Measurements from ENCODE around the gene TSSC4. TPM values are rescaled to one million over a fixed set of nuclear protein-coding genes. Genes with fewer than 3 reads are reported as not detected.

The TSSC4 gene
- total and polyA plus RNA-seq, 2 of the 13 experiments (the other 11 are each of a cell fraction or from before 2014, with no cell fraction given) = 16.2 to 58.6 TPM

DNA sequence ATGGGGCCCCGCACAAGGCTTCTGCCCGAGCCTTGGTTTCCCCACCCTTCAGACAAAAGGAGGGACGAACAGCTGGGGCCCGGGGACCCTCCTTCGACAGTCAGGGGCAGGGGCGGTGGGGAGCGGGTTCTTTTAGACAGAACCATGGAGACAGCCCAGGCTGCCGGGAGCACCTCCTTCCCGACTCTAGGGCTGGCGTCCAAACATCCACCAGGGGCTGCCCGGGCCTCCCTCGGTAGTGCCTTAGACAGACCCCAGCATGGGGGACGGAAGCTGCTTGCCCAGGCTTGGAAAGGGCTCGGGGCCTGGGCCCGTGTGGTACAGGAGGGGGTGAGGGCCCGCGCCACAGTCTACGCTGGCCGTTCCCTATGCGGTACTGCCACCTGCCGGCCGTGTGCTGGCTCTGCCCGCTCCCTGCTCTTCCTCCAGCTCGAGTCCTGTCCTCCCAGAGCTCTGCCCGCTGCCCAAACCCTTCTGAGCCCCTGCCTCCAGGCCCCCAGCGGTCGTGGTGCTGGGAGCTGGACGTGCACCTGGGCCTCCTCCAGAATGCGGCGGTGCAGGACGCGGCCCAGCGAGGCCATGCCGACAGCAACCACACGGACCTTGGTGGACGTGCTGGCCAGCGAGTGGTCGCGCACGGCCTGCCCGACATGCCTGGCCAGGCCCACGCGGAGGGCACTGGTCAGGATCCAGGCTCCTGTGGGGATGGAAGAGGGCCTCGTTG lies 20.1 kb downstream of the TSSC4 start (continued):
- TF ChIP-seq ZBTB37 (CRISPR knock-in tag; IDR thresholded peaks at IDR 0.05) (no peak), ZNF282 (IDR thresholded peaks at IDR 0.05; ENCODE audit: partially characterized antibody) (no peak), ZNF776 (CRISPR knock-in tag; IDR thresholded peaks at IDR 0.05) (no peak), TSC22D2 (CRISPR knock-in tag; IDR thresholded peaks at IDR 0.05; ENCODE audit: borderline replicate concordance) (no peak), ZNF841 (CRISPR knock-in tag; IDR thresholded peaks at IDR 0.05; ENCODE audit: borderline replicate concordance) (no peak), ZBTB4 (CRISPR knock-in tag; IDR thresholded peaks at IDR 0.05; ENCODE audit: borderline replicate concordance) (no peak), ZNF646 (CRISPR knock-in tag; IDR thresholded peaks at IDR 0.05) (no peak), NR1H2 (CRISPR knock-in tag; IDR thresholded peaks at IDR 0.05; ENCODE audit: borderline replicate concordance, low read depth) (no peak), ZNF883 (CRISPR knock-in tag; IDR thresholded peaks at IDR 0.05; ENCODE audit: not compliant biosample characterization) (no peak), FOXJ3 (CRISPR knock-in tag; IDR thresholded peaks at IDR 0.05; ENCODE audit: borderline replicate concordance) (no peak), ZIK1 (CRISPR knock-in tag; IDR thresholded peaks at IDR 0.05; ENCODE audit: borderline replicate concordance, low read depth) (no peak), RELA (CRISPR knock-in tag; IDR thresholded peaks at IDR 0.05) (no peak), PAX8 (CRISPR knock-in tag; IDR thresholded peaks at IDR 0.05; ENCODE audit: borderline replicate concordance) (no peak), GABPA (IDR thresholded peaks at IDR 0.05; ENCODE audit: low read depth, low read length) (no peak), GABPA (CRISPR knock-in tag; IDR thresholded peaks at IDR 0.05; ENCODE audit: low read depth) (peak; percentile 72), RFX3 (CRISPR knock-in tag; IDR thresholded peaks at IDR 0.05) (no peak), BRD4 (CRISPR knock-in tag; IDR thresholded peaks at IDR 0.05) (no peak)
- TF ChIP-seq, protein P1, sequence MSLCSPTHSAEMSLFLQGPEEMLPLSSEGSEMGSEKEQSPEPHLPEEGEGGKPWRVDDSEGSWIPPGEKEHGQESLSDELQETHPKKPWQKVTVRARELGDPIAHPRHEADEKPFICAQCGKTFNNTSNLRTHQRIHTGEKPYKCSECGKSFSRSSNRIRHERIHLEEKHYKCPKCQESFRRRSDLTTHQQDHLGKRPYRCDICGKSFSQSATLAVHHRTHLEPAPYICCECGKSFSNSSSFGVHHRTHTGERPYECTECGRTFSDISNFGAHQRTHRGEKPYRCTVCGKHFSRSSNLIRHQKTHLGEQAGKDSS (CRISPR knock-in tag; IDR thresholded peaks at IDR 0.05; ENCODE audit: borderline replicate concordance, low read depth) = no peak

Measured in HepG2 (cell line).